PC-9 (cell line): ENCODE data around the gene UBE3C. TPM values are rescaled to one million over a fixed set of nuclear protein-coding genes. Genes with fewer than 3 reads are reported as not detected.

Experiments
- BruUV-seq: library from RNA; stranded (reverse); fragments of 400-500 nt; replicated peaks from 2 replicates; lab custom pipeline; 2021; lab: Mats Ljungman, UMichigan
- CTCF ChIA-PET: fragments of 300-600 bp; sonication (Branson Sonifier 250); formaldehyde crosslinking; loops from one replicate; lab custom pipeline; 2022; ENCODE audit warnings: antibody characterized with exemption; lab: Charles Lee
- POLR2A ChIA-PET: fragments of 300-600 bp; sonication (Branson Sonifier 250); formaldehyde crosslinking; loops from one replicate; lab custom pipeline; 2022; ENCODE audit warnings: antibody characterized with exemption; ENCODE audit not compliant: unreplicated experiment; lab: Charles Lee
- DNase-seq, 2 experiments: peaks; one replicate each; pipeline versions ENCODE4 v3.0.0 to v3.0.0-alpha.2; 2015 to 2022; ENCODE audit warnings: mixed read lengths in 1 of 2
- H2AFZ ChIP-seq: fragments of 200-600 bp; sonication (generic); 2 replicates; pipeline ENCODE4 v1.8.1; 2017; ENCODE audit warnings: antibody characterized with exemption
- H3F3A ChIP-seq: fragments of 200-600 bp; sonication (generic); 2 replicates; pipeline ENCODE4 v1.8.1; 2017; ENCODE audit warnings: antibody characterized with exemption, mild to moderate bottlenecking, low read depth; ENCODE audit not compliant: insufficient read depth
- H3K27ac ChIP-seq: fragments of 200-600 bp; sonication (generic); 2 replicates; pipeline ENCODE4 v1.6.1; 2016; ENCODE audit warnings: mixed run types
- H3K27me3 ChIP-seq: fragments of 200-600 bp; sonication (generic); 2 replicates; pipeline ENCODE4 v1.6.1; 2016; ENCODE audit warnings: low read depth, mixed run types; ENCODE audit not compliant: insufficient read depth
- H3K36me3 ChIP-seq: fragments of 200-600 bp; sonication (generic); 2 replicates; pipeline ENCODE4 v1.6.1; 2016; ENCODE audit warnings: low read depth, mixed run types
- H3K4me1 ChIP-seq: fragments of 200-600 bp; sonication (generic); replicated peaks from 2 replicates; pipeline ENCODE4 v1.6.1; 2016; ENCODE audit warnings: mixed run types; ENCODE audit not compliant: insufficient read depth
- H3K4me2 ChIP-seq: fragments of 200-600 bp; sonication (generic); 2 replicates; pipeline ENCODE4 v1.6.1; 2017; ENCODE audit warnings: mixed run types
- H3K4me3 ChIP-seq: fragments of 200-600 bp; sonication (generic); 2 replicates; pipeline ENCODE4 v1.6.1; 2016; ENCODE audit warnings: mixed run types
- H3K79me2 ChIP-seq: fragments of 200-600 bp; sonication (generic); 2 replicates; pipeline ENCODE4 v1.6.1; 2017; ENCODE audit warnings: low read depth, mixed run types
- H3K9me2 ChIP-seq: fragments of 200-600 bp; sonication (generic); 2 replicates; pipeline ENCODE4 v1.8.1; 2017; ENCODE audit warnings: mild to moderate bottlenecking; ENCODE audit not compliant: insufficient read depth
- H3K9me3 ChIP-seq: fragments of 200-600 bp; sonication (generic); 2 replicates; pipeline ENCODE4 v1.8.1; 2016; ENCODE audit warnings: low read depth; ENCODE audit not compliant: insufficient read depth
- H4K20me1 ChIP-seq: fragments of 200-600 bp; sonication (generic); 2 replicates; pipeline ENCODE4 v1.8.1; 2017; ENCODE audit not compliant: insufficient read depth
- CTCF ChIP-seq: fragments of 200-600 bp; sonication (generic); conservative IDR thresholded peaks from 2 replicates; pipeline ENCODE4 v1.6.1; 2017; ENCODE audit warnings: mixed run types, antibody characterized with exemption, mild to moderate bottlenecking, moderate library complexity
- EZH2 ChIP-seq: fragments of 200-600 bp; sonication (generic); IDR thresholded peaks from 2 replicates; pipeline ENCODE4 v1.8.0; 2017; ENCODE audit warnings: antibody characterized with exemption, low read depth
- intact Hi-C: fragments of 100-400 bp; cut with micrococcal nuclease; formaldehyde crosslinking; loops from one replicate; pipeline ENCODE4 v1.10.0; 2022; ENCODE audit not compliant: unreplicated experiment
- total RNA-seq: library from RNA; stranded (reverse); gene quantifications from 2 replicates; pipeline ENCODE4 v1.2.3, GENCODE V29; 2021

Gene UBE3C
- total RNA-seq, 1 experiment from 2014 or later = 77.6 TPM

- peaks cover 100% of the 10 kb centered on the region for H4K20me1 ChIP-seq
- TF ChIP-seq EZH2 (no peak), CTCF (no peak)
- no TSS peak for BruUV-seq
- POLR2A ChIA-PET = no interaction called here
- H3K27ac ChIP-seq = no peak overlapping the region
- intact Hi-C loops = no loop called here
- no peaks in the 10 kb centered on the region for H3K27me3 ChIP-seq
- H3K4me1 ChIP-seq = no peaks in the 10 kb centered on the region
- no peak overlapping the region for H3K4me2 ChIP-seq
- peaks cover 16% of the 10 kb centered on the region; the same call in 1 of the 2 replicates for H3F3A ChIP-seq
- H3K9me3 ChIP-seq = no peaks in the 10 kb centered on the region
- DNase-seq = no peak
- H3K4me3 ChIP-seq = no peak overlapping the region
- H3K9me2 ChIP-seq = no peaks in the 10 kb centered on the region
- no peak overlapping the region for H2AFZ ChIP-seq
- peaks cover 99% of the 10 kb centered on the region for H3K79me2 ChIP-seq
- 0 out of 2 replicates have a peak, but pooled peaks cover 11% of the 10 kb centered on the region for H3K36me3 ChIP-seq
- CTCF ChIA-PET = no interaction called here
These were observed 12.2 kb downstream of the UBE3C start for GRCh38 chr7:157150882-157151281.

- Histone ChIP-seq H4K20me1 (peaks cover 100% of the 10 kb centered on the region), H3K27ac (no peak overlapping the region), H3K9me3 (no peaks in the 10 kb centered on the region), H3K9me2 (no peaks in the 10 kb centered on the region), H3K79me2 (peaks cover 99% of the 10 kb centered on the region), H3F3A (peaks cover 16% of the 10 kb centered on the region; the same call in 1 of the 2 replicates), H3K36me3 (0 out of 2 replicates have a peak, but pooled peaks cover 11% of the 10 kb centered on the region), H3K4me3 (no peak overlapping the region), H3K4me2 (no peak overlapping the region), H2AFZ (no peak overlapping the region), H3K27me3 (no peaks in the 10 kb centered on the region), H3K4me1 (no peaks in the 10 kb centered on the region)
- intact Hi-C loops = no loop called here
- CTCF ChIA-PET = no interaction called here
- no peak for DNase-seq
- POLR2A ChIA-PET = no interaction called here
- no TSS peak for BruUV-seq
- no peak for TF ChIP-seq CTCF
These were observed 13.1 kb downstream of the UBE3C start for GRCh38 chr7:157151626-157152339.

GRCh38 chr7:157152391-157152937 is 13.7 kb downstream of the UBE3C start:
- intact Hi-C loops = no loop called here

More at GRCh38 chr7:157152391-157152937, 13.7 kb downstream of the UBE3C start:
- no TSS peak for BruUV-seq
- H3K4me2 ChIP-seq = no peak overlapping the region
- H3K4me3 ChIP-seq = no peak overlapping the region
- no peak overlapping the region for H2AFZ ChIP-seq
- H3F3A ChIP-seq = peaks cover 13% of the 10 kb centered on the region; the same call in 1 of the 2 replicates
- TF ChIP-seq EZH2 (no peak), CTCF (no peak)
- CTCF ChIA-PET = no interaction called here
- POLR2A ChIA-PET = no interaction called here
- peaks cover 99% of the 10 kb centered on the region for H3K79me2 ChIP-seq
- 0 out of 2 replicates have a peak, but pooled peaks cover 11% of the 10 kb centered on the region for H3K36me3 ChIP-seq
- no peaks in the 10 kb centered on the region for H3K9me3 ChIP-seq
- no peaks in the 10 kb centered on the region for H3K9me2 ChIP-seq
- H3K27me3 ChIP-seq = no peaks in the 10 kb centered on the region
- no peak overlapping the region for H3K27ac ChIP-seq
- no peaks in the 10 kb centered on the region for H3K4me1 ChIP-seq
- no peak for DNase-seq
- H4K20me1 ChIP-seq = peaks cover 100% of the 10 kb centered on the region
